GM12865 (cell line): Measurements from ENCODE around the gene GNAL.
A peak's percentile ranks its signal among the peaks of the same experiment; 100 is the strongest.

ENCODE experiments used
- DNase-seq: peaks from one replicate; pipeline ENCODE4 v3.0.0; 2010; ENCODE audit warnings: low read depth
- H3K4me3 ChIP-seq: 2 replicates; pipeline ENCODE4 v1.5.1; 2011; ENCODE audit warnings: mild to moderate bottlenecking, low read depth, low read length, control low read depth
- TF ChIP-seq, protein P1 (sequence below): IDR thresholded peaks from 2 replicates; pipeline ENCODE4 v1.5.1; 2011; ENCODE audit warnings: low read length, control low read depth, low read depth, inconsistent platforms; ENCODE audit not compliant: insufficient read depth; ENCODE audit errors: missing control alignments

GNAL gene

DNA sequence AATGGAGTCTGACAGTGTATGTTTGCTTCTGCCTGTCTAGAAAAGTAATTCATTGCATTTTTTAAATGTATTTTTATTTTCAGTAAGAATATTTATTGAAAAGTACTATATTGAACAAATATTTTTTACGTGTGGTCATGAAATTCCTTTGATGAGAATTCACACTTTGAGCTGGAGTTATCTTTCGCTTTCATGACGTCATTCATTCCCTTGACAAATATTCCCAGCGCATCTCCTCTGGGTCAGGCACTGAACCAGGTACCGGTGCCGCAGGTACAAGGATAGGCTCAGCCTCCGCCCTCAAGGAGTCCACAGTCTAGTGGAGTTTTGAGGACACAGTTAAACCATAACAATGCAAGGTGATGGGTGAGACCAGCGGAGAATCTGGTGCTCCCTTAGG, 60.2 kb downstream of the GNAL start:
- no peak for DNase-seq
- TF ChIP-seq, protein P1, sequence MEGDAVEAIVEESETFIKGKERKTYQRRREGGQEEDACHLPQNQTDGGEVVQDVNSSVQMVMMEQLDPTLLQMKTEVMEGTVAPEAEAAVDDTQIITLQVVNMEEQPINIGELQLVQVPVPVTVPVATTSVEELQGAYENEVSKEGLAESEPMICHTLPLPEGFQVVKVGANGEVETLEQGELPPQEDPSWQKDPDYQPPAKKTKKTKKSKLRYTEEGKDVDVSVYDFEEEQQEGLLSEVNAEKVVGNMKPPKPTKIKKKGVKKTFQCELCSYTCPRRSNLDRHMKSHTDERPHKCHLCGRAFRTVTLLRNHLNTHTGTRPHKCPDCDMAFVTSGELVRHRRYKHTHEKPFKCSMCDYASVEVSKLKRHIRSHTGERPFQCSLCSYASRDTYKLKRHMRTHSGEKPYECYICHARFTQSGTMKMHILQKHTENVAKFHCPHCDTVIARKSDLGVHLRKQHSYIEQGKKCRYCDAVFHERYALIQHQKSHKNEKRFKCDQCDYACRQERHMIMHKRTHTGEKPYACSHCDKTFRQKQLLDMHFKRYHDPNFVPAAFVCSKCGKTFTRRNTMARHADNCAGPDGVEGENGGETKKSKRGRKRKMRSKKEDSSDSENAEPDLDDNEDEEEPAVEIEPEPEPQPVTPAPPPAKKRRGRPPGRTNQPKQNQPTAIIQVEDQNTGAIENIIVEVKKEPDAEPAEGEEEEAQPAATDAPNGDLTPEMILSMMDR = no peak
- no peak overlapping the region for H3K4me3 ChIP-seq

DNA sequence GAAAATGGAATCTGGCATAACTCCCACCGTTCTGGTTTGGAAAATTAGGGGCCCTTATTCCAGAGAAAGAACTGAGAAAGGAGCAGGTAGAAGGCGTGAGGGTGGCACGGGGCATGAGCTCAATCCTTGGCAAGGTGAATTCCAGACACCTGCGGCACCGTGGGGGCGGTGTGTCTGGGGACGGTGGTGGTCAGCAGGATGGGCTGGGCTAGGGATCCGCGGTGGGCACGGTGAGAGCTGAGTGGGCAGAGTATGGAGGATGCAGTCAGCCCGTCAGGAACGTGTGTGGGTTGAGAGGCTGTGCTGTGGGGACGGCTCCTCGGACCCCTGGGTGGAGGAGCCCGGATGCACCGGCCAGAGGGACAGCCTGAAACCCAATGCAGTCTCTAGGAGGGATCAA, 61.1 kb downstream of the GNAL start:
- DNase-seq = no peak
- TF ChIP-seq, protein P1 = no peak

DNA sequence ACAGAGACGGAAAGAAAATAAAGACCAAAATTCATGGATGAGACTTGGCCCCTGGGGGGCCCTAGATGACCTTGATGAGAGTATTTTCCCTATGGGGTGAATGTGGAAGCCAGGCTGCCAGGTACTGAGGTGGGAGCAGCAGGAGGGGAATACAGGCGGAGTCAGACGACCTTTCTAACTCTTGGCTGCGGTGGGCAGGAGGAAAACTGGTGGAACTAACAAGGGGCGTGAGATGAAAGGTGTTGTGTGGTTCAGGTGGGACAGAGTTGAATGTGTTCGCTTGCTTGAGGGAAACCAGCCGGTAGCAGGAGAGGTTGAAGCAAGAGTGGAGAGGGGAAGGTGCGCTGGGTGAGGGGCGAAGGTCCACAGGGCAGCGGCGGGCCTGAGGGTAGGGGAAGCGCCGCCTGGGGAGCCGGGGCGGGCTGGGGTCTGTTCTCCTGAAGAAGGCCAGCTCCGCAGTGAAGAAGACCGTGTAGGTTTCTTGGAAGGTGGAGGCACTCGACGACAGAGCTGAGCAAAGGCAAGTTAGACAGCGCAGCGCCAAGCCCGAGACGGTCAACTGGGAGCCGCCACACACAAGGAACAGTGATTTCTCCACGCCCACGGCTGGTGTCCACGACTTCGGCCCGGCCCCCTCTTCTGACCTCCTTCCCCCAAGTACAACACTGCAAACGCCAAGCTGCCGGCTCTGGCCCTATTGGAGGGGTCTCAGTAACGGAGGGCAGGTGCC, 61.7 kb downstream of the GNAL start:
- TF ChIP-seq, protein P1 = no peak
- no peak overlapping the region for H3K4me3 ChIP-seq
- no peak for DNase-seq

More for the DNA sequence above, 61.1 kb downstream of the GNAL start:
- H3K4me3 ChIP-seq = no peak overlapping the region

DNA sequence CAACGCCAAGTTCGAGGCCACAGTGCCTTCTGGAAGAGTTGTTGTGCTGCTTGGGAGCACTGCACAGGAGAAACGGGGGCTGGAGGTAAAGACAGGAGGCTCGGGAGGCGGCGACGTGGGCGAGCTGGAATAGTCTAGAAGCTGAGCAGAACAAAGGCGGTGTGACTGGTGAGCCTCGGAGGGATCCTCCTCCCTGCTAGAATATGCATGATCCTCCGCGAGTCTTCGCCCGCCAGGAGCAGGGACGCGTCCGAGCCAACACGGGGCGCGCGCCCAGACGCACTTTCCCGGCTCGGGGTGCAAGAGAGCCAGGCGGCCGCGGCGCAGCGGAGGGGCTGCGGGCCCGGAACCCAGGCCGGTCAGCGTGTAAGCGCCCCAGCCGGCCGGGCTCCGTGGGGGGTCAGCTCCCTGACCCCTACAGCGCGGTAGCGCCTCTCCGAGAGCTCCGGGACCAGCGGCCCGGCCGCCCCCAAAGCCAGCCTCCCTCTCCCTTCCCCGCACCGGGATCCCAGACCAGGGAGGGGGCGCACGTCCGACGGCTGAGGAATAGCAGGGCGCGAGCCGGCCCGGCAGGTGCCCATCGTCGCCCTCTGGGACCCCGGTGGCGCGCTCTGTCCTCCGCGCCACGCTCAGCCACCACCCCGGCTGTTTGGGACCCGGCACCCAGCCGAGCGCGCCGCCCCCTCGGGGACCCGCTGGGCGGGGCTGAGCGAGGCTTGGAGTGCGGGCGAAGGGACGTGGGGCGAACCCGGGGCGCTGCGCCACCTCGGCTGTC, 62.5 kb downstream of the GNAL start:
- H3K4me3 ChIP-seq = no peak overlapping the region
- DNase-seq = no peak
- TF ChIP-seq, protein P1 = no peak

DNA sequence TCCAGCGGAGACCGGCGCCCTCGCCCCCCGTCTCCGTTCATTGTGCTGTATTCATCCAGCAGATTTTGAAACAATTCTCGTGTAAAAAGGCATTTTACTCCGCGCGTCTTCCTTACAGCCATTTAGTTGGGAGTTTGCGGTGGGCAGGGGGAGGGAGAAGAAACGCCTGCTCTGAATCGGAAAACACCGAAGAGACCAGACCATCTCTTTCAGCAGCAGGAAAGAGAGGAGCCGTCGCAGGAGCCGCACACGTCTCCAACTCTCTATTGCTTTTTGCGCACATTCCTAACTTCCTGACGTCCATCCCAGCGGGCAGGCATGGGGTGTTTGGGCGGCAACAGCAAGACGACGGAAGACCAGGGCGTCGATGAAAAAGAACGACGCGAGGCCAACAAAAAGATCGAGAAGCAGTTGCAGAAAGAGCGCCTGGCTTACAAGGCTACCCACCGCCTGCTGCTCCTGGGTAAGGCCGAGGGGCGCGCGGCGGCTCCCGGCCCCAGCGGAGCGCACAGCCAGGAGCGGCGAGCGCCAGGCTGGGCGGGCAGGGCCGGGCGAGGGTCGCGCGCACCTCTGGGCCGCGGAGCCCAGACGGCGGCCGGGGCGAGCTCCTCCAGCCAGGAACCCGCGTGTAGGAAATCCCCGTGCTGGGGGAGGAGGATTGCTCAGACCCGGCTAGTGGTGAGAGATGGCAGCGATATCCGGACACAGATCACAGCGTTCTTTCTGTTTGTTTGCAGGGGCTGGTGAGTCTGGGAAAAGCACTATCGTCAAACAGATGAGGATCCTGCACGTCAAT, 63.2 kb downstream of the GNAL start:
- H3K4me3 ChIP-seq = no peak overlapping the region
- TF ChIP-seq, protein P1 = no peak
- peak; percentile 11 for DNase-seq

DNA sequence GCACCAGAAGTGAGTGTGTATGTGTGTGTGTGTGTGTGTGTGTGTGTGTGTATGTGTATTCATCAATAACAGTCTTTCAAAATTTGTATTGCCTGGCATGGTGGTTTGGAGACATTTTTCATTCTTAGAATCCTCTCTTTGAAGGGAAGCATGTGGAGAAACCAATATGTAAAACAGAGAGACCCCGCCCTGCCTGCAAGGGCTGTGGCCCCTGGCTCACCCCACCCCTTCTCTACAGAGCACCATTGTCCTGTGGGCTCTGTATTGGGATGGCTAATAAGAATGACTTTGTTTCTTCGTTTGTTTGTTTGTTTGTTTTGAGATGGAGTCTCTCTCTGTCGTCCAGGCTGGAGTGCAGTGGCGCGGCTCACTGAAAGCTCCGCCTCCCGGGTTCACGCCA, 65.9 kb downstream of the GNAL start:
- TF ChIP-seq, protein P1 = no peak
- no peak overlapping the region for H3K4me3 ChIP-seq

More for the DNA sequence above, 65.9 kb downstream of the GNAL start:
- no peak for DNase-seq
